GM12892 (cell line): ENCODE results near the gene TPMT.

Experiments
- POLR2A ChIP-seq: IDR thresholded peaks from 2 replicates; pipeline ENCODE4 v1.6.1; 2011; ENCODE audit warnings: low read depth, low read length, control low read depth
- POLR2AphosphoS5 ChIP-seq: IDR thresholded peaks from 2 replicates; pipeline ENCODE4 v1.6.1; 2011; ENCODE audit warnings: low read depth, low read length, control low read depth

DNA sequence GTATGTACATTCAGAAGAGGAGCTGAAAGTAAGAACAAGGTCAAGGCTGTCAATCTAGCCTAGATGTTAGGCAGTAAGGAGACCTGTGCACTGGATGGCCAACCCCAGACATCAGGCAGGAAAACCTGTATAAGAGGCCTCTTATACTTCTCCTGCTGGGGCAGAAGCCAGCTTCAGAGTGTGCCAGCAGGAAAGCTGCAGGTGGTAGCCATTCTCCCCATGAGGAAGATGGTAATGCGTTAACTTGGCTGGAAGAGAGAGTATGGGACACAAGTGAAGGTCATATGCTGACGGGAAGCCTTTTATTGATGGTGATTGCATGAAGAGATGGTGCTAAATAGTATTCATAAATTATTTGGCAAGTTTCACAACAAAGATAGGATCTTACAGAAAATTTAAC is 53.0 kb downstream of the TPMT start:
- TF ChIP-seq POLR2A (no peak), POLR2AphosphoS5 (no peak)
